ENCODE data around the gene COTL1.

GRCh38 chr16:84614073-84614459 lies 3.8 kb downstream of the COTL1 start:
- TF ChIP-seq CTCF (IDR thresholded peaks at IDR 0.05) (no peak), POLR2A (IDR thresholded peaks at IDR 0.05) (no peak)
